CD4-positive, CD25-positive, alpha-beta regulatory T cell (primary cell): Measurements from ENCODE around the gene AKR1E2. TPM values are rescaled to one million over a fixed set of nuclear protein-coding genes. Genes with fewer than 3 reads are reported as not detected.

ENCODE experiments used
- ATAC-seq, 2 donors: fragments of 150-1000 bp; cut with Tn5 transposase; one replicate each; pipeline ENCODE4 v1.10.0; 2021; ENCODE audit warnings: low read depth in 2 of 2, moderate number of reproducible peaks in 2 of 2, moderate library complexity in 1 of 2
- DNase-seq, 3 donors: peaks; one replicate each; pipeline versions ENCODE4 v3.0.0 to v3.0.0-alpha.2; 2012 to 2022; ENCODE audit warnings: mixed read lengths in 1 of 3
- H3K27ac ChIP-seq: one replicate; pipeline ENCODE4 v1.7.0; 2013; ENCODE audit warnings: mild to moderate bottlenecking, low read length; ENCODE audit not compliant: insufficient read depth, poor library complexity, severe bottlenecking
- H3K27me3 ChIP-seq: one replicate; pipeline ENCODE4 v1.7.0; 2013; ENCODE audit warnings: low read length; ENCODE audit not compliant: control insufficient read depth, insufficient read depth
- H3K36me3 ChIP-seq: one replicate; pipeline ENCODE4 v1.7.0; 2013; ENCODE audit warnings: mild to moderate bottlenecking, low read length, moderate library complexity; ENCODE audit not compliant: control insufficient read depth, insufficient read depth
- H3K4me1 ChIP-seq: 2 replicates; pipeline ENCODE4 v1.7.0; 2013; ENCODE audit warnings: mild to moderate bottlenecking, low read length; ENCODE audit not compliant: insufficient read depth, control insufficient read depth, poor library complexity, severe bottlenecking
- H3K4me3 ChIP-seq: one replicate; pipeline ENCODE4 v1.7.0; 2013; ENCODE audit warnings: low read depth, mild to moderate bottlenecking, low read length, moderate library complexity
- H3K9me3 ChIP-seq, 2 experiments: 1 replicate in 1 of 2; 2 replicates in 1 of 2; pipeline ENCODE4 v1.7.0; 2013; ENCODE audit warnings: low read length in 2 of 2, mild to moderate bottlenecking in 1 of 2, moderate library complexity in 1 of 2; ENCODE audit not compliant: control insufficient read depth in 2 of 2
- H3K27ac Mint-ChIP-seq, 3 donors: one replicate each; pipeline ENCODE4 v1.8.0; 2020 to 2022; ENCODE audit warnings: mild to moderate bottlenecking in 3 of 3, mixed read lengths in 3 of 3, moderate library complexity in 2 of 3
- H3K27me3 Mint-ChIP-seq: one replicate; pipeline ENCODE4 v1.8.0; 2022; ENCODE audit warnings: mild to moderate bottlenecking, mixed read lengths
- H3K36me3 Mint-ChIP-seq: one replicate; pipeline ENCODE4 v1.8.0; 2020; ENCODE audit warnings: mixed read lengths
- H3K4me1 Mint-ChIP-seq, 4 donors: one replicate each; pipeline ENCODE4 v1.8.0; 2020 to 2022; ENCODE audit warnings: mixed read lengths in 4 of 4, mild to moderate bottlenecking in 1 of 4
- H3K4me3 Mint-ChIP-seq, 4 donors: one replicate each; pipeline ENCODE4 v1.8.0; 2020 to 2022; ENCODE audit warnings: mild to moderate bottlenecking in 4 of 4, mixed read lengths in 4 of 4, moderate library complexity in 3 of 4
- H3K9me3 Mint-ChIP-seq, 7 donors: one replicate each; pipeline ENCODE4 v1.8.0; 2020 to 2022; ENCODE audit warnings: mixed read lengths in 7 of 7, mild to moderate bottlenecking in 3 of 7, moderate library complexity in 2 of 7
- polyA plus RNA-seq, 4 donors: library from polyadenylated mRNA; unstranded; fragments of 300-500 nt; fragmentation: Illumina TruSeq; gene quantifications; one replicate each; pipeline ENCODE4 v1.2.3, GENCODE V29; 2021
- total RNA-seq: library from RNA; stranded (reverse); gene quantifications from one replicate; pipeline ENCODE4 v1.2.3, GENCODE V29; 2022

Gene AKR1E2
- total RNA-seq (4.5 TPM), polyA plus RNA-seq (1 to 10 TPM in 1 of 4 donors, under 1 TPM in 2, not detected in 1; 0.26 to 1.1 (median 0.46) TPM)

GRCh38 chr10:4825868-4826791 is at the start of gene AKR1E2:
AKR1E2 (plus strand) TSS chr10:4826207; CDS start chr10:4826325, 118 bp downstream.
- Histone ChIP-seq H3K27ac (peak within 1 kb of the TSS; percentile 44), H3K36me3 (no peaks in the 10 kb centered on the region), H3K9me3 (no peaks in the 10 kb centered on the region), H3K4me3 (no peak within 1 kb of the TSS), H3K4me1 (peaks cover 5% of the 10 kb centered on the region), H3K27me3 (peaks cover 34% of the 10 kb centered on the region)
- H3K4me3 Mint-ChIP-seq: peak within 1 kb of the TSS; percentile 35 to 78 (median 72)
- peak within 1 kb of the TSS in 1 of 3 donors; percentile 72 for H3K27ac Mint-ChIP-seq
- DNase-seq: peak; percentile 63 to 82 (median 76)
- H3K9me3 Mint-ChIP-seq: peaks cover 0 to 2% (median 0%) of the 10 kb centered on the region in 7 donors
- H3K4me1 Mint-ChIP-seq: peaks cover 0 to 13% (median 6%) of the 10 kb centered on the region in 4 donors
- H3K36me3 Mint-ChIP-seq: peaks cover 6% of the 10 kb centered on the region
- peak; percentile 84 to 90 for ATAC-seq
- H3K27me3 Mint-ChIP-seq: peaks cover 70% of the 10 kb centered on the region

GRCh38 chr10:4776234-4776638 is 49.8 kb upstream of the AKR1E2 start:
- Mint-ChIP-seq H3K9me3 (no peaks in the 10 kb centered on the region), H3K27ac (no peak overlapping the region), H3K4me3 (no peak overlapping the region), H3K27me3 (peaks cover 18% of the 10 kb centered on the region), H3K4me1 (no peaks in the 10 kb centered on the region), H3K36me3 (no peaks in the 10 kb centered on the region)
- H3K4me1 ChIP-seq: no peaks in the 10 kb centered on the region
- H3K36me3 ChIP-seq: no peaks in the 10 kb centered on the region
- no peak for ATAC-seq
- no peak overlapping the region for H3K4me3 ChIP-seq
- no peak overlapping the region for H3K27ac ChIP-seq
- no peaks in the 10 kb centered on the region for H3K27me3 ChIP-seq
- DNase-seq: peak in 1 of 3 donors; percentile 2
- no peaks in the 10 kb centered on the region for H3K9me3 ChIP-seq

- no peaks in the 10 kb centered on the region for H3K4me1 Mint-ChIP-seq
- no peak overlapping the region for H3K4me3 Mint-ChIP-seq
- no peak for ATAC-seq
These were observed 47.2 kb upstream of the AKR1E2 start for GRCh38 chr10:4778761-4779160.

GRCh38 chr10:4780091-4780490 is 45.9 kb upstream of the AKR1E2 start:
- Histone ChIP-seq H3K27ac (no peak overlapping the region), H3K36me3 (no peaks in the 10 kb centered on the region), H3K4me3 (no peak overlapping the region), H3K27me3 (peaks cover 6% of the 10 kb centered on the region), H3K4me1 (no peaks in the 10 kb centered on the region), H3K9me3 (no peaks in the 10 kb centered on the region)
- ATAC-seq (no peak), DNase-seq (no peak)
- Mint-ChIP-seq H3K27me3 (peaks cover 15% of the 10 kb centered on the region), H3K27ac (no peak overlapping the region), H3K9me3 (peaks cover 0 to 2% (median 0%) of the 10 kb centered on the region in 7 donors), H3K36me3 (no peaks in the 10 kb centered on the region), H3K4me1 (no peaks in the 10 kb centered on the region), H3K4me3 (no peak overlapping the region)

More at GRCh38 chr10:4778761-4779160, 47.2 kb upstream of the AKR1E2 start:
- H3K36me3 ChIP-seq: no peaks in the 10 kb centered on the region
- no peak overlapping the region for H3K4me3 ChIP-seq
- peaks cover 6% of the 10 kb centered on the region for H3K27me3 ChIP-seq
- H3K4me1 ChIP-seq: no peaks in the 10 kb centered on the region
- Mint-ChIP-seq H3K27me3 (peaks cover 15% of the 10 kb centered on the region), H3K9me3 (no peaks in the 10 kb centered on the region), H3K27ac (no peak overlapping the region), H3K36me3 (no peaks in the 10 kb centered on the region)
- H3K27ac ChIP-seq: no peak overlapping the region
- H3K9me3 ChIP-seq: no peaks in the 10 kb centered on the region
- no peak for DNase-seq

- H3K27me3 ChIP-seq: peaks cover 6% of the 10 kb centered on the region
- ATAC-seq (no peak), DNase-seq (no peak)
- no peak overlapping the region for H3K4me3 Mint-ChIP-seq
- H3K9me3 ChIP-seq: no peaks in the 10 kb centered on the region
- H3K36me3 Mint-ChIP-seq: no peaks in the 10 kb centered on the region
- H3K27ac Mint-ChIP-seq: no peak overlapping the region
- H3K27me3 Mint-ChIP-seq: peaks cover 20% of the 10 kb centered on the region
- no peaks in the 10 kb centered on the region for H3K4me1 Mint-ChIP-seq
- H3K4me3 ChIP-seq: no peak overlapping the region
- H3K9me3 Mint-ChIP-seq: peaks cover 0 to 2% (median 0%) of the 10 kb centered on the region in 7 donors
- no peak overlapping the region for H3K27ac ChIP-seq
- no peaks in the 10 kb centered on the region for H3K4me1 ChIP-seq
- H3K36me3 ChIP-seq: no peaks in the 10 kb centered on the region
These were observed 45.2 kb upstream of the AKR1E2 start for GRCh38 chr10:4780782-4781181.

GRCh38 chr10:4781955-4782354 is 44.1 kb upstream of the AKR1E2 start:
- Mint-ChIP-seq H3K36me3 (no peaks in the 10 kb centered on the region), H3K27ac (no peak overlapping the region), H3K4me3 (no peak overlapping the region), H3K27me3 (peaks cover 27% of the 10 kb centered on the region), H3K9me3 (peaks cover 0 to 2% (median 0%) of the 10 kb centered on the region in 7 donors), H3K4me1 (no peaks in the 10 kb centered on the region)
- peaks cover 9% of the 10 kb centered on the region for H3K27me3 ChIP-seq
- H3K4me3 ChIP-seq: no peak overlapping the region
- H3K36me3 ChIP-seq: no peaks in the 10 kb centered on the region
- ATAC-seq: no peak
- no peak overlapping the region for H3K27ac ChIP-seq
- no peaks in the 10 kb centered on the region for H3K4me1 ChIP-seq
- no peak for DNase-seq
- H3K9me3 ChIP-seq: no peaks in the 10 kb centered on the region

- H3K27me3 ChIP-seq: peaks cover 9% of the 10 kb centered on the region
- no peak for ATAC-seq
These were observed 41.2 kb upstream of the AKR1E2 start for GRCh38 chr10:4784667-4785333.

More at GRCh38 chr10:4784667-4785333, 41.2 kb upstream of the AKR1E2 start:
- no peak overlapping the region for H3K4me3 Mint-ChIP-seq
- Histone ChIP-seq H3K27ac (no peak overlapping the region), H3K36me3 (no peaks in the 10 kb centered on the region), H3K4me1 (no peaks in the 10 kb centered on the region), H3K9me3 (no peaks in the 10 kb centered on the region), H3K4me3 (no peak overlapping the region)
- no peak overlapping the region for H3K27ac Mint-ChIP-seq
- peaks cover 0 to 2% (median 0%) of the 10 kb centered on the region in 7 donors for H3K9me3 Mint-ChIP-seq
- no peak for DNase-seq
- peaks cover 21% of the 10 kb centered on the region for H3K27me3 Mint-ChIP-seq
- no peaks in the 10 kb centered on the region for H3K4me1 Mint-ChIP-seq
- H3K36me3 Mint-ChIP-seq: no peaks in the 10 kb centered on the region
